Stimulated activated CD8-positive, alpha-beta memory T cell treated with anti-CD3 and anti-CD28 coated beads, Interleukin-12 subunit alpha, Interleukin-12 subunit beta, amount 100 ng/mL, for 4 hours (primary cell): ENCODE results near the gene MOB1A.
"Not testable (repeated sequence)": the region's sequence is repeated elsewhere in the genome, so short reads cannot be mapped to it uniquely, and the experiment has no call there.

Source experiments
- DNase-seq: peaks from one replicate; pipeline ENCODE4 v3.0.0-alpha.2; 2020; ENCODE audit warnings: low read depth

Gene MOB1A

DNA sequence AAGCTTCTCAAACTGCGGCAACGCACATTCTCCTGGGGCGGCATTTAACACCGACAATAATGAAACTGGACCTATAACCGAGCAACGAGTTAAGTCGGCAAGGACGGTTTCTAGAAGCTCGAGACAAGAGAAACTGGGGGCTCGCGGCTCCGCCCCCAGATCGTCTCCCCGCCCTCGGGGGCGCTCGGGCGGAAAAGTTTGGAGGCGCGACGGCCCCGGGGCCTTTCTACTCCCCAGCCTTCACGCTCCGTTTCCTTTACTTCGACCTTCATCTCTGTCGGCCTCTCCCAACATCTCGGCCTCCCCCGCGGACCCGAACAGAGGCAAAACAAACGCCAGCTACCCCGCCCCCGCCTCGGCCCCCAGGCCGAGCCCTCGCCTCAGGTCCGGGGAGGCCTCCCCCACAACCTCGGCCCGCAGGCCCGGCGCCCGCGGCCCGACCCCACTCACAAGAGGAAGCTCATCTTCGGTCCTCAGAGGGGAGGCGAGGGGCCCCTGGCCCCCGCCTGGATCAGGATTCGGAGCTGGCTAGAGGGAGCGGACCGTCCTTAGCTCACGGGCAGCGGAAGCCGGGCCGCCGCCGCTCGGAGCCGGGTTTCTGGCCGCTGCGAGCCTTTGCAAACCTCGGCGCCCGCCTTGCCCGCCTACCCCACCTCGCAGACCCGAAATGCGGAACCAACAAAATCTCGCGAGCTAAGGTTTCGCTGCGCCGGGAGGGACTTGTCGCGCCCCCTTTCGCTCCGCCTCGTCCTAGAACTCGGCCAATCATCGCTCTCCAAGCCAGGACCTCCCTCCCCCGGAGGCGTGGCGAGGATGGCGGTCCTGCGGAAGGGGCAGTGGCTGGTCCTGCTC, at the start of gene MOB1A:
TSS of gene MOB1A (minus strand) at position 669 of the 852 bp plus-strand sequence. CDS start at position 464, 205 bp downstream.
- DNase-seq = peak; percentile 95

DNA sequence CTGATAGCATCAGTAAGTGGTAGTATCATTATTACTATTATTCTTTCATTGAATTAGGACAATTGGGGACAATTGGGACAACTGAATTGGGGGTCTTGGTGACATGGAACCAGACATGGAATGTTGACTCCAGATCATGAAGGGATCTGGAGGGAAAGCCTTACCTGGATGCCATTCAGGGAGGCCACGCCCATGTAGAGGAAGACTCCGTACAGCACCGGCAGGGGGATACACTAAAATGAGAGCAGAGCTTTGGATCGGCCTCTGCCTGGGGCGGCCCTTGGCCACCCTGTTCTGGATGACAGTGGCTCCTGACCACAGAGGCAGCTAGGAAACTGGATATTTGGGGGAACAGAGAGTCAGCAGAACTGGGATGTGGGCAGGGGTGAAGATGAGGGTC, 49.0 kb upstream of the MOB1A start:
- DNase-seq = no peak

DNA sequence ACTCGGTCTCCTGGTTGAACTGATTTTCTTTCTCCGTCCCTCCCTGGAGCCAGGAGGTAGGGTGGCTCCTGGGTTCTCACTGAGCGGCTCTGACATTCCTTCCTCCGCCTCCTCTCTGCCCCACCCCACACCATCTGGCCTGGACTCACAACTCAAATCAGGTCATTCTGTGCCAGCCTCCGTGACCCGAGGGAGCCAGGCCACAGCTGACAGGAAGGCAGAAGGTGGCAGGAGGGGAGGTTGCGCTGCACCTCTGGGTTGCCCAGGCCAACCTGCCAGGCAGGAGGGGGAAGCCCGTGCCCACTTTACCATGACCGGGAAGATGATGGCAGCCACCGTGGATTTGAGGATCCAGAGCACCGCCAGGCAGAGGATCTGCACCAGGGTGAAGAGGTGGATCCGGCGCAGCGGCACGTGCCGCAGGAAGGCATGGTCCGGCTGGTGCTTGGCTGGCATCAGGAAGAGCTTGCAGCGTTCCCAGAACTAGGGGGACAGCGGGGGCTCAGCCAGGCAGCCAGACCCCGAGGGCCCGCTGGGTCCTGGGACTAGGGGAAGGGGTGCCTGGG, 48.1 kb upstream of the MOB1A start:
- no peak for DNase-seq

DNA sequence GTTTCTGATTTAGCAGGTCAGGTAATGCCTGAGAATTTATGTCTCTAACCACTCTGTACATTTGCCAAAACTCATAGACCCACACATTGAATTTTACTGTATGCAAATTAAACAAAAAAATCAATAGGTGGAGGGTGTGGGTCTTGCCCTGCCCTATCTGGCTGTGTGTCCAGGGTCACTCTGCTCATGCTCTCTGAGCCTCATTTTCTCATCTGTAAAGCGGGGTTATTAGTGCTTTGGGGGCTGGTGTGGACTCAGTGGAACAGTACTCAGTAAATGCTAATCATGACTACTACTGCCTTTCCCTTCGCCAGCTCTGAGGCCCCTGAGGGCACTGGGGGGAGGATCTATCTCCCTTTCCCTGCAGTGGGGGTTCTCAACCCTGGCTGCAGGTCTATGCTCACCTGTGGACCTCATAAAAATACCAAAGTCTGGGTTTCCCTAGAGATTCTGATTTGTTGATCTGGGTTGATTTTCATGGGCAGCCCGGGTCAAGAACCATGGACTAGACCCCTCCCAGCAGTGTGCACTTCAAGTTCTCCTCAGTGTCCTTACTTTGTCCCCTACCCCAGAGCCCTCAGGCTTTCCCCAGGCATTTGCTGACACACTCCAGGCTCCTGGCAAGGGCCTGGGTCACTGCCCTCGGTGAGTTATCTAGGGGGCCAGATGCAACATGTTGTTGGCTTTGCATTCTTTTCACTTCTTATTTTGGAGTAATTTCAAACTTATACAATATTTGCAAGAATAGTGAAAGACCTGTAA, 47.2 kb upstream of the MOB1A start:
- no peak for DNase-seq

DNA sequence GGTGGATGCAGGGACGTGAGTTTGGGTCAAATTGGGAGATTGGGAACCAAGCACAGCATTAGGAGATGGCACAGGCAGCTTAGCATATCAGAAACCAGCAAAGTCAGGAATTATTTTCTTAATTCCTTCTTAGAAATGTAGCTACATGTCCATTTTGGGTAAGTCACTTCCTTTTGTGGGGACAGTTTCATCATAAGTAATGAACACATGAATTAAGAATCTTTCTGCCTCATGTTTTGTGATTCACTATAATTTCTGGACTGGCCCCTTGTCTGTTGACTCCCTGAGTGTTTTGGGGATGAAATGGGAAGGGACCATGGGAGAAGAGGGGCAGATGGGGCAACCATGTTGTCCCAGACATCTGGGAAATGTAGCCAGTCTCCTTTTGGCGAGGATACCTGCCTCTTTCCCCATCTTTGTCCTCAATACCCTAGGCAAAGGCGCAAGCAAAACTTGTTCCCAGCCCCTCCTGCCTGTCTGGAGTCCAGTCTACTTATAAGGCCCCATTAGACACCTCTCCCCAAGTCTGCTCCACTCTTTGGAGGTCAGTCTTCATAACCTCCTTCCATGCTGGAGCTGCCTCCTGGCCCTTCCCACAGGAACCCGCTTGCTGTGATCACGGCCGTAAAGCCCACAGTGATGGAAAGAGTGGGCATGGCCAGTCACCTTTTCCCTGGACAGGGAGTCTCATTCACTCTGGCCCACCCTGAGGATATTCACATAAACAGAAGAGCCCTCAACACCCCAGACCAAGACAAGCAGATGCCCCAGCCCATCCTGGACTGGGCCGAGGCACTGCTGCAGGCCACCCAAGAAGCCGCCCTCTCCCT, 45.5 kb upstream of the MOB1A start:
- DNase-seq = no peak

DNA sequence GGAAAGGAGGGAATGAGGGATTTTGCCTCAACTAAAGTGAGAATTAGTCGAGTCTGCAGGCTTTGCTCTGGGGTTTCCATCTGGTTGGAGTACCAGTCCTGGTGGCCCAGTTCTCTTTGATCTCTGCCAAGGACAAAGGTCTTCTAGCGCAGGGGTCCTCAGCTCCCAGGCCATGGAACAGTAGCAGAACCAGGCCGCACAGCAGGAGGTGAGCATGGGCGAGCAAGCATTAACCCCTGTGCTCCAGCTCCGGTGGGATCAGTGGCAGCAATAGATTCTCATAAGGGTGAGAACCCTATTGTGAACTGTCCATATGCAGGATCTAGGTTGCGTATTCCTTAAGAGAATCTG, 43.6 kb upstream of the MOB1A start:
- no peak for DNase-seq

DNA sequence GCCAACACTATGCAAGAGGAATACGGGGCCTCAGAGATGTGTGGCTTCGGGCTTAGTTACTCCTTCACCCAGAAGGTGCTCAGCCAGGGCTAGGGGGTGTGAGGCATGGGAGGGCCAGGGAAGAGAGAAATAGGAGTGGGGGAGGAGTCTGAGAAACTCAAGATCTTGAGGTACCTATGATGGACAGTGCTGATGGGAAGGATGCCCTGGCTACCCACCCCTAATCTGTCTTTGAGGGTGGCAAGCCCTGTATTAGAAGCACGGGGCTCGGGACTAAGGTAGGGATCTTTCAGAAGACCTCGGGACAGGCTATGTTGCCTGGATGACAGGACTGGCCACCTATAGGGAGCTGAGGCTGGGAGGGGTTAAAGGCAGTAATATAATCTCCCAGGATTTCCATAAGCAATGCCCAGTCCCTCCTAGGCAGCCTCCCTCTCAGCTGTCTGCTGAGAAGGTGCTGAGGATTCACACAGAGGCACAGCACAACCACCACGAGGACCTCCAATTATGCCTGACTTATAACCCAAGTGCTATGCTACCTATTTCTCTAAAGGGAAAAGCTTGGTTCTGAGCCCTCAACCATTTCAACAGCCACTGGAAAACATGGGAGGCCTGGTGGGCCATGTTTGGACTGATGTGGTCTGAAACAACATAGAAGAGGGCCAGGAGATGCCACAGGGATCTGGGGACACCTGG, 43.1 kb upstream of the MOB1A start:
- no peak for DNase-seq

DNA sequence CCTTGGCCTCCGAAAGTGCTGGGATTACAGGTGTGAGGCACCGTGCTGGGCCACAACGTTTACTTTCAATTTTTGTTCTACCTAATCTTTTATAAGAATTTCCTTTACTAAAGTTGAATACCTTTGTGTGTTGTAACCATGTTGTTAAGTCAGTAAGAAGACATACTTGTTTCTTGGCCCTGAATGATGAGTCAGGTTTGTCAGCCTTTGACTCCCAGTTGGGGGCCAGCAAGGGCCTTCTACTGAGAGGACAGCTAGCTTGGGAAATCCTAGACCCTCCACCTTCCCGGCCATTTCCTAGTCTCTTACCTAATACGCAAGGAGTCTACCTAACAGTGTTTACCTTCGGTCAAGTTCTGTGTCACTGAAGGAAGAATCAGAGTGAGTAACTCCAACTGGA, 42.4 kb upstream of the MOB1A start:
- DNase-seq = no peak

DNA sequence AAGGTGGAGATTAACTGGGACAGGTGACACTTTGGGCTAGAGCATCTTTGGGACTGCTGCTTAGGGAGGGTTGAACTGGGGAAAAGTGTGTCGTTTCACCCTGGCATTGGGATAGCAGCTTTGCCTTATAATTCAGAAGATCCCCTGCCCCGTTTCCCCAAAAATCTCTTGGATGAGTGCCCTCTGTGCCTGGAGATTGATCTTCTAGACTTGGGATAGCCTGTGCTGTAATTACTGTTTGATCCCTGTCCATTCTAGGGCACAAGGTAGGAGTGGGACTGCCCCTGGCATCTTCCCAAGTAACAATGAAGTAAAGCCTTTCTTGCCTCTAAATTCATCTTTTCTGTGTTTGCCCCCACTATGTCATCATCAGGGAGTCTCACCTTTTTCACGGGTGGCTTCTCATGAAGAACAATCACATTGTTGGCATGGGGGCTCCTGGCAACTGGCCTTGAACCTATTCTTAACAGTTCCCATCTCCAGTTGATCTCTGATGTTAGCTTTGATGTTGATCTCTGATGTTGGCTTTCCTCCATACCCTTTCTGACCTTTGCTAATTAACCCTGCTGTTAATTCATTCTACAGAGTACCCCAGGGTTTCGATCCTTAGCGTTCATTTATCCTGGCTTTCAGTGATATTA, 41.3 kb upstream of the MOB1A start:
- no peak for DNase-seq

DNA sequence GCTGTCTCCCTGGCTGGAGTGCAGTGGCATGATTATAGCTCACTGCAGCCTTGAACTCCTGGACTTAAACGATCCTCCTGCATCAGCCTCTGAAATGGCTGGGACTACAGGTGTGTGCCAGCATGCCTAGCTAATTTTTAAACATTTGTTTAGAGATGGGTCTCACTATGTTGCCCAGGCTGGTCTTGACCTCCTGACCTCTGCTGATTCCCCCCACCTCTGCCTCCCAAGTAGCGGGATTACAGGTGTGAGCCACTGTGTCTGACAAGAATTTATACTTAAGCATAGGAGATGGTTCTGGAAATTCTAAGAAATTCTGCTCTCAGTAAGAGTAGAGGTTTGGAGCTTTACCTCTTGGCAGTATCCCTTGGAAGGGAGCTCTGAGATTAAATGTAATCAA, 38.0 kb upstream of the MOB1A start:
- DNase-seq = no peak

DNA sequence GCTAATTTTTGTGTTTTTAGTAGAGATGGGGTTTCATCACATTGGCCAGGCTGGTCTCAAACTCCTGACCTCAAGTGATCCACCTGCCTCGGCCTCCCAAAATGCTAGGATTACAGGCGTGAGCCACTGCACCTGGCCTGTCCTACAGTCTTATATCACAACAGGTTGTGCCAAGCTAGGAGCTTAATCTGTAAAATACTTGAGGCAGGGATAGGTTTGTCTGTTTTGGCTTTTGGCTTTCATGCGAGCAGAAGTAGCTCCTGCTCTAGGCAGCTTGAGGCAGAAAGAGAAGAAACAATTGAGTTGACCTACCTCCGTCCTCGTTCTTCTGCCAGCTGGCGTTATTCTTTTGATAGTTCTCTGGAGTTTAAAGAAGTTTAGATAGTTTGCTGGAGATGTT, 37.1 kb upstream of the MOB1A start:
- not testable (repeated sequence) for DNase-seq

DNA sequence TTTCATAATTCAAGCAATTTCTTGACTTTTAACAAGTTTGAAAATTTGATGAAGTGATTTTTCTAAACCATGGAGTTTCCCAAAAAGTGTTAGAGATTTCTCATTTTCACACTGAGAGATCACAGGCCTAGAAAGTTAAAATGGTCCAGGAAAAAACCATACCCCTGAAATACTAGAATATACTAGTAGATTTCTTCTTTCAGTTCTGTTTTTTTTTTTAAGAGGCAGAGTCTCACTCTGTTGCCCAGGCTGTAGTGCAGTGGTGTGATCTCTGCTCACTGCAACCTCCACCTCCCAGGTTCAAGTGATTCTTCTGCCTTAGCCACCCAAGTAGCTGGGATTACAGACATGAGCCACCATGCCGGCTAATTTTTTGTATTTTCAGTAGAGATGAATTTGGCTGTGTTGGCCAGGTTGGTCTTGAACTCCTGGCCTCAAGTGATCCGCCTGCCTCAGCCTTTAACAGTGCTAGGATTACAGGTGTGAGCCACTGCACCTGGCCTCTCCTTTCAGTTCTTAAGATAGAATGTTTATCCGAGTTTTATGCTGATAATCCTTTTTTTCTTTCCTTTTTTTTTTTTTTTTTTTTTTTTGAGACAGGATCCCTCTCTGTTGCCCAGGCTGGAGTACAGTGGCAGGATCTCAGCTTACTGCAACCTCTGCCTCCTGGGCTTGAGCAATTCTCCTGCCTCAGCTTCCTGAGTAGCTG, 34.2 kb upstream of the MOB1A start:
- DNase-seq = no peak

DNA sequence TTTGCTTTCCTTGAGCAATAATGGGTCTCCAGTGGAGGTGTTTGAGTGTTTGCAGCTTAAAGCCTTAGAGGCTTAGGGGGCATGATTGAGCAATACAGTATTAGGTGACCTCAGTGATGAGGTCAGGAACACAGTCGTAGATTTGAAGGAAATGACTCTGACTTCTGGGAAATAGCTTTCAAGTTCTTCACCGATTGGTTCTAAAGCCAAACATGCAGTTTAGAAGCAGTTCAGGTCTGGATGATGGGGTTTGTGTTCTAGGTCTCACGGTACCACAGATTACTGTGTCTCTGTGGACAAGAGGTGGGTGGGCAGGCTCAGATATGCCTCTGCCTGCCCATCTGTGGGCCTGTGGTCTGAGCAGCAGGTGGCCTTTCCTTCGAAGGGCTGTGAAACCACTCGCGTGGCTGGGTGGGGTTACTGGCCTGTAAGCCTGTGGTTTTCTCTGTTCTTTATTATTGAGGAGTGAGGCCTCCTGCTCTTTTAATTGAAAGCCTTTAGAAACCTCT, 27.6 kb upstream of the MOB1A start:
- no peak for DNase-seq

DNA sequence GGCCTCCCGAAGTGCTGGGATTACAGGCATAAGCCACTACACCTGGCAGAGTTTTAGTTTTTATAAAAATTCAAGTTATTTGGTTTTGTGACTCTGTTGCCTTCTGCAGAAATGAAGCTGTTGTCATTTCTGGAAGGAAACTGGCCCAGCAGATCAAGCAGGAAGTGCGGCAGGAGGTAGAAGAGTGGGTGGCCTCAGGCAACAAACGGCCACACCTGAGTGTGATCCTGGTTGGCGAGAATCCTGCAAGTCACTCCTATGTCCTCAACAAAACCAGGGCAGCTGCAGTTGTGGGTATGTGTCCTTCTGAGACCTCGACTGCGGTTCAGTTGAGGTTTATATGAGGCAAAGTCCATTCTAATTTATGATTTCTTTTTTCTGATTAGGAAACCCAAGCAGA, 26.9 kb upstream of the MOB1A start:
- DNase-seq = no peak

DNA sequence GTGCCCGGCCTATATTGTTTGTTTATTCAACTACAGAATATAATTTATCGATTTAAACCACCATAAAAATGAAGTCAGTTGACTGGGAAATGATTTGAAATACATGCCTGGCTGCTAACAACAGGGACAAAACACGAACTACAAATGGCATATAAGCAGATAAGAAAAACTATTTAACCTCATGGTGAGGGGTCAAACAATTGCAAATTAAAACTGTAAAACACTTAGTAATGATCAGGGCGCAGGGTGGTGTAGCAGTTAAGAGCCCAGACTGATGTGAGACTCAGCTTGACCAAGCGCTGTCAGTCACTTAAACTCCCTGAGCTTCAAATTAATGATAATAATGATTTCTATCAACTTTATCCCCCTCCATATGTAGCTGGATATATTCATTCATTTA, 26.4 kb upstream of the MOB1A start:
- DNase-seq = no peak

DNA sequence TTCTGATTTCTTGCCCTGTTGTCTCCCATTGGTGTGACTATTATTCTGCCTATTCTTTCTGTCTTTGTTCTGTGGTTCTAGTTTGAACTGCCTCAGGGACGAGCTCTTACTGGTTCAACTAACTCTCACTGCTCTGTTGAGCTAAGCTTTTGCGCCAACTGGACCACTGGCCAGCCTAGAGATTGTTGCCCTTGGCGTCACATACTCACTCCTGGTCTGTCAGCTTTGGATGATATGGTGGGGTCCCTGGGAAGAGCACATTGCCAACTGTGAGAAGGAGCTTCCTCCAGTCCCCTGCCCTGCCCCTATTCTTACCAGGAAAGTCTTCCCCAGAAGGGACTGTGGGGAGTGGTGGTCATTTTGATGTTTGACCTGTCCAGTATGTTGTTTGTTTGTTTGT, 25.8 kb upstream of the MOB1A start:
- no peak for DNase-seq

DNA sequence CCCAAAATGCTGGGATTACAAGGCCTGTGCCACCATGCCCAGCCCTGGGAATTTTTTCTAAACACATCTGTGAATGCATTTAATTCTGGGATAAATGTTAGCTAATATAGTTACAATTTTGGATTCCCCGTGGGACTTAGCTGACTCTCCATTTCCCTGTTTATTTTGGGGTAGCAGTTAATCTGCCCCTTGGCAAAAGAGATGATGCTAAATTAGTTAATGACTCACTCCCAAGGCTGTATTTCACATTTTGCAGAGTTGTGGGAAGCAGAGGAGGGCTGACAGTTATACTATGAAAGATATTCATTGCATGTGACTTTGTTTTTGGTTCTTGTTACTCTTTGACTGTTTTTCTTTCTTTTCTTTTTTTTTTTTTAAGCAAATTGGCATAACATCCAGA, 22.9 kb upstream of the MOB1A start:
- DNase-seq = no peak

DNA sequence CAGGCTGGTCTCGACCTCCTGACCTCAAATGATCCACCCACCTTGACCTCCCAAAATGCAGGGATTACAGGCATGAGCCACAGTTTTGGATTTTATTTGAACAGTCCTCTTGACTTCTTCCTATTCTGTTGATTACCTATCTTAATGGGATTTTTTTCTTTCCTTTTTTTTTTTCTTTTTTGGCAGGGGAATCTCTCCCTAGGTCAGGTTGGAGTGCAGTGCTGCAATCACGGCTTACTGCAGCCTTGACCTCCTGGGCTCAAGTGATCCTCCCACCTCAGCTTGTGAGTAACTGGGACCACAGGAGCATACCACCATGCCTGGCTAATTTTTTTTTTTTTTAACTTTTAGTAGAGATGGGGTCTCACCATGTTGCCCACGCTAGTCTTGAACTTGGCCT, 22.5 kb upstream of the MOB1A start:
- DNase-seq = no peak

DNA sequence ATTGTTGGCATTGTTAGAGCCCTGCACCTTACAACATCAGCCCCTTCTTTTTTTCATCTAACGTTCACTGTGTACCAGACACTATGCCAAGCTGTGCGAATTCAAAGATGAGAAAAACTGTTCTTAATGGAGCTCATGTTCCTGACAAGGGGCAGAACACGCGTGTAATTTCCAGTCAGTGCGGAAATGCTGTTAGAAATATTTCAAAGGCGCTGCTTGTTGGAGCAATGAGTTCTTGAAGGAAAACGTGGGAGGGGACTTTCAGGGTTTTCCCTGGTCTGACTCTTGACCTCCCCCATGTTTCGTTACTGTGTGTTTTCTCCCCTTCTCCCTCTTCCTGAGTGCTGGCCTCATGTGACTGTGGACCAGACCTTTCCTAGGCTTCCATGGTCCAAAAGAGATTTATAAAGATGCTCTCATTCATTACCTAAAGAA, 21.2 kb upstream of the MOB1A start:
- no peak for DNase-seq

DNA sequence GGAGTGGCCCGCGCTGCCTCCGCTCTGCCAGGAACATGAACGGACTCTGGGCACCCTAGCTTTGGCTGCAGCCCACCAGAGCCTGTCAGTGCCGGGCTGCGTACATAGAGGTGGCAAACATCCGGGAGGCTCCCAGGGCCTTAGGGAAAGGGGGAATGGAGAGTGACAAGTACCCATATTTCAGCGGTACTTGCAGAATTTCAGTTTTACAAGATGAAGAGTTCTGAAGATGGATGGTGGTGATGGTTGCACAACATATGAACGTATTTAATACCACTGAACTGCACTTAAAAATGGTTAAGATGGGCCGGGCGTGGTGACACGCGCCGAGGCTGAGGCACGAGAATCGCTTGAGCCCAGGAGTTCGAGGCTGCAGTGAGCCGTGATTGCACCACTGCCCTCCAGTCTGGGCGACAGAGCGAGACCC, 20.6 kb upstream of the MOB1A start:
- no peak for DNase-seq
